GM12801 (cell line): Measurements from ENCODE around the gene MROH2A.

Experiments
- TF ChIP-seq, protein P1 (sequence below): IDR thresholded peaks from one replicate; pipeline ENCODE4 v1.5.1; 2011; ENCODE audit warnings: control low read depth; ENCODE audit not compliant: insufficient read length; ENCODE audit errors: extremely low read depth

Gene MROH2A, protein sequence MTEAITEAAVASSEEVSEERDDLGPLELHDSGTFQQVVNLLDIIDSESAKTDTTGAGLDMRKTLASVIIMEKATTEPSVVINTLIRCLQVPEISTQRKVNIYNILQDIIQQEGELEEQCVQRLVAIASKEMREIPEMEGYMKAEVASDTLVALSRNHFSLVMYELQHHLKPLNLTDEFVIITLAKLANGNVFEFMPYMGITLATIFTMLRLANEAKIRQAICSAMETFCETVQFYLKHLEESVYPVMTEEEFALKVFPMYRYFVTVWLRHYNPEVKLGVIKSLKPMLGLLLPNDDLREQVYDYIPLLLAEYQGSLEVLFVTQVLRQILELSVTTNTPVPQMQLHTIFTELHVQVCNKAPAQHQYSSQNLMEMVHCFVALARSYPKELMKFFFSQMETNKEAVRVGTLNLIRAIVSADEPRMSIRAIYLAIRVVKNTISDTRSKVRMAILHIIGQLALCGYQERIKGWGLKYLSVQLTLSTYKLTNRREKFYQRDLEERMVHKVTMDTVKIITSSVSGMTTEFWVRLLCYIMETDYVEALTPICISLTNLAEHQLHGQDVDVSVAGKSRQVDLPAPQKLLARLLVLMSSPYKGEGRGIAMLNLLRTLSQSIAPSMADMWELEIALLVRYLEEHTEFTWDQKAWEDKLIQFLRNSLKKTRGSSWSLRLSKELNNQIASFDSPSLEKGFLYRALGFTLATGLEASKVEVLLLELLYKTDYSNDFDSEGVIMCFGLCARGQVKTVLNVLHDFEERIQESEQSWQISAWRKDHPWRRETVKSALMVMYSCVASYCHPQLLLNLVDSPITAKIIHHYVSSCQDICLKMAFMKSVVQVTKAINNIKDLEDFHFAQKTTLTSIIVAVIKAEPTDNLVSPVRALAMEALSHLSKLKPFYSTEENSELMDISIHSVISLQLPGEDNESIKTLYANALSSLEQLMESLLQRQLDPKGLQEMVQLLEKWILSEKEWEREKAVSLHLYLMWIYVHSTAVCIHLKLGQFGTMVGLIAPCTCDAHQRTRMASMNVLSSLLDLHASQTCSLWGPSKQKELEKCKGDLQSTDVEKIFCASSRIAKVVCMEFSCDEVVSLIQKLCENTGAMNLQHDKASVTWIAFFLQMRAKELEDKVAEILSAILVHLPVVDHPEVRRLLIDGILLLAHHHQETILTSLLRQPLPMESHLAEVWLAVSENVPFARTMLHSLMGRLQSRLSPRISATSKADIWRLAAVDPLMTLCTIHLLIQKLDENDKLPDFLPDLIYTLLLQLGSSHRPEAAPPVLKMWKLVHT (N-terminal part only)

DNA sequence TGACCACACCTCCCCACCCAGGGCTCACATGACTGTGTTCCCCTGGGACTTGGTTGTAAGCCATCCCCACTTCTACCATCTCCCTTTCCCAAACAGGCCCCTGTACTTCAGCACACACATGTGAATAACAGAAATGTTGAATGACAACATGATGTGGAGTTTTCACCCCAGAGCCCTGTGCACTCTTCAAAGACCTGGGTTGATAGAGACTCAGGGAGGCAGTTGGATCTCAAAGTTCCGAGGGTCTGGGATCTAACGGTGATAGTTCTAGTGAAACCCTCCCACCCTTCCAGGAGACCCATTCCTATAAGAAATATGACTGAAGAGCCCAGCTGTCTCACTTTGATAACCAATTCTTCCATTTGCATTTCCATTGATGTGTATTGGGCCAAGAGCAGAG, at the start of gene MROH2A:
Gene MROH2A, plus strand, starts transcription at position 301 of the 400 bp plus-strand sequence. CDS start 1,029 bp downstream, outside the sequence.
- TF ChIP-seq, protein P1, sequence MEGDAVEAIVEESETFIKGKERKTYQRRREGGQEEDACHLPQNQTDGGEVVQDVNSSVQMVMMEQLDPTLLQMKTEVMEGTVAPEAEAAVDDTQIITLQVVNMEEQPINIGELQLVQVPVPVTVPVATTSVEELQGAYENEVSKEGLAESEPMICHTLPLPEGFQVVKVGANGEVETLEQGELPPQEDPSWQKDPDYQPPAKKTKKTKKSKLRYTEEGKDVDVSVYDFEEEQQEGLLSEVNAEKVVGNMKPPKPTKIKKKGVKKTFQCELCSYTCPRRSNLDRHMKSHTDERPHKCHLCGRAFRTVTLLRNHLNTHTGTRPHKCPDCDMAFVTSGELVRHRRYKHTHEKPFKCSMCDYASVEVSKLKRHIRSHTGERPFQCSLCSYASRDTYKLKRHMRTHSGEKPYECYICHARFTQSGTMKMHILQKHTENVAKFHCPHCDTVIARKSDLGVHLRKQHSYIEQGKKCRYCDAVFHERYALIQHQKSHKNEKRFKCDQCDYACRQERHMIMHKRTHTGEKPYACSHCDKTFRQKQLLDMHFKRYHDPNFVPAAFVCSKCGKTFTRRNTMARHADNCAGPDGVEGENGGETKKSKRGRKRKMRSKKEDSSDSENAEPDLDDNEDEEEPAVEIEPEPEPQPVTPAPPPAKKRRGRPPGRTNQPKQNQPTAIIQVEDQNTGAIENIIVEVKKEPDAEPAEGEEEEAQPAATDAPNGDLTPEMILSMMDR, result no peak

GRCh38 chr2:233728723-233729301, 49.3 kb upstream of the MROH2A start, which contains the start of gene UGT1A3:
UGT1A3 (plus strand) TSS chr2:233729042; CDS start chr2:233729127, 85 bp downstream.
- TF ChIP-seq, protein P1, result no peak

DNA sequence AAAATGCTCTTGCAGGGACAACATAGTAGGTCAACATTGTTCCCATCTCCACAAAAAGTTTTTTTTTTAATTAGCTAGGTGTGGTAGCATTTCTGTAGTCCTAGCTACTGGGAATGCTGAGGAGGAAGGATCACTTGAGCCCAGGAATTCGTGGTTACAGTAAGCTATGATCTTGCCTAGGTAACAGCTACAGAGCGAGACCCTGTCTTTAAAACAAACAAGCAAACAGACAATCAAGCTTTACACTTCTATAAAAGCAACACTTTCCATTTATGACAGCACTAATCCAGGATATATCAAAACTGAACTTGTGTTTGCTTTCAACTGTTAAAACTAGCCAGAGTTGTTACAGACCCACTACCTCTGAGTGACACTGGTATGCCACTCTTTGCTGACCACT, 37.3 kb upstream of the MROH2A start:
- TF ChIP-seq, protein P1, result no peak

DNA sequence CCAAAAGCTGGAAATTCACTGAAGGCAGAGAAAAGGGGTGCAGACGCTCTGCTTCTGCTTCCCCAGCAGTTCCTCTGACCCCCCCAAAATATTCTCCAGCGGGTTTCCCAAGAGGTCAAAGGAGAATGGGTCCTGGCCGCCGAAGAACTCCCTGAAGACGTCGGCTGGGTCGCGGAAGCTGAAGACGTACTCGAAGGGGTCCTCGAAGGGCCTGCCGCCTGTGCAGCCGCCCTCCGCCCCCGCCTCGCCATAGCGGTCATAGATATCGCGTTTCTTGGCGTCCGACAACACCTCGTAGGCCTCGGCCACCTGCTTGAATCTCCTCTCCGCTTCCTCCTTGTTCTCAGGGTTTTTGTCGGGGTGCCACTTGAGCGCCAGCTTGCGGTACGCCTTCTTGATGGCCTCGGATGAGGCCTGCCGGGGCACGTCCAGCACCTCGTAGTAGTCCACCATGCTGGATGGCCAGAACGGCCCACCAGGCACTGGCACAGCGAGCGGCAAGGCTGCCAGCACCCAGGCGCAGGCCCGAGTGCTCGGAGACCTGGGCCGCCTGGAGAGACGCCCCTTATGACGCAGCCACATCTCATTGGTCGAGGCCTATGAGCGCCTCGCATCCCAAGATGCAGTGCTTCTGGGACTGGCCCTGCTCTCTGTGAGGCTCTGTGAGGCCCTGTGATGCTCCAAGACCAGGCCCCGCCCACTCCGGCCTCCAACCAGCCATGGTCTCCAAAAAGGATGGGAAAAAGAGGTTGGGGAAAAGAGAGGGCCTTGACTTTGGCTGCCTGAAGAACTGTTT, 34.5 kb upstream of the MROH2A start:
- TF ChIP-seq, protein P1, result no peak

- TF ChIP-seq, protein P1, result no peak
Observed at GRCh38 chr2:233745073-233745755, 32.9 kb upstream of the MROH2A start.

- TF ChIP-seq, protein P1, result no peak
Observed at GRCh38 chr2:233746475-233747282, 31.5 kb upstream of the MROH2A start.
